SK-N-MC (cell line): ENCODE data around the gene AVL9.
"Not testable (repeated sequence)": the region's sequence is repeated elsewhere in the genome, so short reads cannot be mapped to it uniquely, and the experiment has no call there.

ENCODE experiments used
- EZH2 ChIP-seq: fragments of 200-600 bp; sonication (generic); IDR thresholded peaks from one replicate; pipeline ENCODE4 v1.6.1; 2017; ENCODE audit warnings: antibody characterized with exemption
- FOXP2 ChIP-seq: optimal IDR thresholded peaks from 2 replicates; pipeline ENCODE3; 2011; ENCODE audit warnings: mild to moderate bottlenecking, moderate library complexity; ENCODE audit not compliant: insufficient read depth; ENCODE audit errors: extremely low read length, control extremely low read depth
- POLR2AphosphoS5 ChIP-seq: IDR thresholded peaks from 2 replicates; pipeline ENCODE4 v1.6.1; 2012; ENCODE audit warnings: mild to moderate bottlenecking, low read depth, low read length, borderline replicate concordance

- not testable (repeated sequence) for TF ChIP-seq POLR2AphosphoS5, EZH2, FOXP2
These were observed 25.3 kb upstream of the AVL9 start for GRCh38 chr7:32470004-32470403.
